Sigmoid colon (tissue), 4 donors: ENCODE results near the gene PPM1E.

ENCODE experiments used
- CTCF ChIP-seq, 4 experiments: fragments of 450-650 bp in 3 of 4; fragments of 200-600 bp in 1 of 4; IDR thresholded peaks; one replicate each; pipeline ENCODE4 v1.5.1; 2016 to 2019; ENCODE audit warnings: antibody characterized with exemption in 4 of 4, mild to moderate bottlenecking in 3 of 4, moderate library complexity in 2 of 4
- EP300 ChIP-seq, 4 donors: sonication (generic); formaldehyde crosslinking; IDR thresholded peaks; one replicate each; pipeline ENCODE4 v1.6.1; 2017; ENCODE audit warnings: antibody characterized with exemption in 4 of 4
- POLR2A ChIP-seq, 2 donors: fragments of 450-650 bp; IDR thresholded peaks; one replicate each; pipeline ENCODE4 v1.6.1; 2016; ENCODE audit warnings: antibody characterized with exemption in 2 of 2, mild to moderate bottlenecking in 2 of 2, moderate library complexity in 2 of 2
- POLR2AphosphoS5 ChIP-seq, 4 donors: sonication (generic); formaldehyde crosslinking; IDR thresholded peaks; one replicate each; pipeline ENCODE4 v1.6.1; 2017; ENCODE audit warnings: antibody characterized with exemption in 4 of 4

GRCh38 chr17:58913552-58913951 is 157.9 kb downstream of the PPM1E start:
- no peak for TF ChIP-seq POLR2A (IDR thresholded peaks at IDR 0.05)
- no peak for TF ChIP-seq CTCF (IDR thresholded peaks at IDR 0.05)
- TF ChIP-seq POLR2AphosphoS5 (IDR thresholded peaks at IDR 0.05), result no peak
- TF ChIP-seq EP300 (IDR thresholded peaks at IDR 0.05), result no peak
